Activated T-helper 1 cell treated with Interleukin-2 at 50 U/mL for 16 hours (primary cell): ENCODE measurements around the gene TPK1.

Source experiments
- DNase-seq: peaks from one replicate; pipeline ENCODE4 v3.0.0-alpha.2; 2020; ENCODE audit warnings: low read depth

Gene TPK1

DNA sequence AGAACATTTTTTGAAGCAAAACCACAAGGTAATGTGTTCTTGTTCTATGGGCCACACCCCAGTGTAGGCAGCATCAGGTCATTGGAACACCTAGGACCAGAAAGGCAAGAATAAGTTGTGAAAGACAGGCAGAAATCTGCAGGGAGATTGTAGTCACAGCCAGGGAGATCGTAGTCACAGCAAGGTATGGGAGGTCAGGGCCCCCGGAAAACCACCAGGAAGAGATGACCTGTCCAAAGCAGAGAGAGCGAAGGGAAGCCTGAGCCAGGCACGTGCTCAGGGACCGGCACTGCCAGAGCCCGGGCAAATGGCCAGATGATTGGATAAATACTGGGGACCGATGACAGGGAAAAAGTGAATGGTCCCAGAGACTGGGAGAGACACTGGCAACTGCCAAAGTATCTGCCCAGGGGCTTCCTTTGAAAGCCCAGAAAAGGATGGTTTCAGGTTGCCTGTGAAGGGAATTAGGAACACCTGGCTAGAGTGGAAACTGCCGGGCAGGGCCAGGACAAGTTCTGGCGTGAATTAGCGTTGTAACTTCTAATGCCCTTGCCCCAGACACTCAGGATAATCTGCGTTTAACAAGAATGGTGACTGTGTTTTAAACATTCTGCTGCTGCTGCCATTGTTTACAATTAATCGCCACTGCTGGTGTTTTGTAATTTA, 428.5 kb downstream of the TPK1 start:
- DNase-seq = no peak

DNA sequence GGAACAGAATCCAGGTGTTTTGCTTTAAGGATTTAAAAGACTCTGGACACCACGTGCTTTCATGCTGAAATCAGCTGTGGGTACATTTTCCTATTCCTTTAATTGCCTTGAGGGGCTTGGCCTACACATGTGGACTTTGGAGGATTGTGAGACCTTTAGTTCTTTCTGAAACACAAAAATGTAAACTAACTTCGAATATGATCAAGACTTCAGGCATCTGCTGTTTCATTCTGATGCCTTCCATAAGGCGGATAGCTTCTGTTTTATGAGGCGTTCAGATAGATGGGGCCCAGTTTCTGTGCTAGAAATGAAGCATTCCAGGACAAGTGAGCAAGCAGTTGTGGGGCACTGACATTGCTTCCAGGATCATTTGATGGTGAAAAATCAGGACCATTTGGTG, 430.9 kb downstream of the TPK1 start:
- DNase-seq = no peak

DNA sequence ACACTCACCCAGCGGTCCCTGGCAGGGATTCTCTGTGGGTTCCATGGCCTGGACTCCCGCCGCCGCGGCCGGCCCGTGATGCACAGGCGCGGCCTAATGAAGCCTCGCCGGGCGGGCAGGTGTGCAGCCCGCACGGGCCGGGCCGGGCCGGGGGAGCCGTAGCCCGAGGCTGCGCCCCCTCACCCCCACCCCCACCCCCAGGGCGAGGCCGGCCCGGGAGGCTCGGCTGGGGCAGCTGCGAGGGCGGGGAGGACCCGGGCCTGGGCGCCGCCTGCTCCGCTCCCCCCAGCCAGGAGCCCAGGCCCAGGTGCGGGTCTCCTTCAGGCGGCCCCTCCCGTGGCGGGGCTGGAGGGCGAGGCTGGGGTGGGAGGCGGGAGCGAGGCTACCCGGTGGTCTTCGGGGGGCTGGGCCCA, 432.2 kb downstream of the TPK1 start, which contains the start of gene NOBOX:
TSS of gene NOBOX (minus strand) at position 45 of the 413 bp plus-strand sequence.
- no peak for DNase-seq

DNA sequence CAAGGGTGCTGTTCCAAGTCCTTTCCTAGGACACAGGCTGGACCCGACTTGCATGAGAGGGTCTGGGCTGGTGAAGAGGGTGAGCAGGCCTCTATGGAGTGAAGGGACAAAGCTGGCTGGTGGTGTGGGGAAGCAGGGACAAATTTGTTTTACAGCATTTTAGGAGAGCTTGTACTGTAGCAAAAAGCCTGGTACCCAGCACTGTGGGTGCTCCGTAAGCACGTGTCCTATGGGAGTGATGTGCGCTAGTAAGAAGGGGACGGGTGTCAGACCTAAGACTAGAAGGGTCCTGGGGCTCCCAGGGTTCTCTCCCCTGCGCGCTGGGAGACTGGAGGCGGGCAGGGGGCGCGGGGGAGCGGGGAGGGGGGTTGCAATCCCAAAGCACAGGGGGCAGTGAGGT, 432.8 kb downstream of the TPK1 start:
- no peak for DNase-seq
